Lung (tissue), 12 donors: ENCODE data around the gene IFNAR1. TPM values are rescaled to one million over a fixed set of nuclear protein-coding genes. Genes with fewer than 3 reads are reported as not detected.

Source experiments
- ATAC-seq: fragments of 200-7000 bp; cut with Tn5 transposase; one replicate; pipeline ENCODE4 v1.9.1; 2020; ENCODE audit warnings: moderate number of reproducible peaks; ENCODE audit not compliant: insufficient read depth, low FRiP score
- DNase-seq, 3 donors: peaks; one replicate each; pipeline ENCODE4 v3.0.0-alpha.2; 2013 to 2017
- H3K27ac ChIP-seq, 2 donors: one replicate each; pipeline ENCODE4 v1.5.1; 2013; ENCODE audit warnings: mild to moderate bottlenecking in 2 of 2, moderate library complexity in 2 of 2, control low read depth in 1 of 2, inconsistent platforms in 1 of 2, low read depth in 1 of 2, low read length in 1 of 2
- H3K27me3 ChIP-seq, 3 donors: one replicate each; pipeline ENCODE4 v1.5.1; 2013; ENCODE audit warnings: low read length in 2 of 3; ENCODE audit not compliant: control insufficient read depth in 3 of 3, insufficient read depth in 3 of 3
- H3K36me3 ChIP-seq, 4 donors: one replicate each; pipeline ENCODE4 v1.5.1; 2013; ENCODE audit warnings: low read length in 4 of 4, mild to moderate bottlenecking in 1 of 4, moderate library complexity in 1 of 4; ENCODE audit not compliant: control insufficient read depth in 4 of 4, insufficient read depth in 4 of 4
- H3K4me1 ChIP-seq, 5 donors: one replicate each; pipeline ENCODE4 v1.5.1; 2013; ENCODE audit warnings: low read length in 5 of 5, mild to moderate bottlenecking in 2 of 5, moderate library complexity in 1 of 5; ENCODE audit not compliant: control insufficient read depth in 5 of 5, insufficient read depth in 5 of 5
- H3K4me3 ChIP-seq: one replicate; pipeline ENCODE4 v1.5.1; 2013; ENCODE audit warnings: mild to moderate bottlenecking, control low read depth, moderate library complexity
- H3K9ac ChIP-seq, 2 donors: one replicate each; pipeline ENCODE4 v1.5.1; 2013; ENCODE audit warnings: low read length in 2 of 2, control low read depth in 1 of 2; ENCODE audit not compliant: insufficient read depth in 1 of 2
- H3K9me3 ChIP-seq, 4 donors: one replicate each; pipeline ENCODE4 v1.5.1; 2013; ENCODE audit warnings: low read length in 3 of 4, mild to moderate bottlenecking in 1 of 4, moderate library complexity in 1 of 4; ENCODE audit not compliant: control insufficient read depth in 4 of 4, insufficient read depth in 3 of 4
- WGBS, 2 donors: extraction: QIAGEN DNeasy Blood & Tissue Kit; methylation state at CpG; one replicate each; pipeline ENCODE4 v1.1.7; 2013; 5-methylcytosine and 5-hydroxymethylcytosine counted together
- polyA plus RNA-seq, 2 donors: library from polyadenylated mRNA; stranded (reverse); fragments of 200-250 nt; gene quantifications; one replicate each; pipeline ENCODE4 v1.2.1, GENCODE V29; 2013
- total RNA-seq, 2 donors: library from RNA; depleted of rRNA in 1 of 2; stranded (reverse); fragments of >200 nt in 1 of 2; gene quantifications; one replicate each; pipeline ENCODE4 v1.2.1, GENCODE V29; 2014 to 2021
- TF ChIP-seq, protein P1 (sequence below): IDR thresholded peaks from 2 replicates; pipeline ENCODE4 v1.5.1; 2012; ENCODE audit warnings: mild to moderate bottlenecking; ENCODE audit errors: control extremely low read depth, extremely low read depth
- donor health status: control.
- donor health status: control.
- donor health status: Bipolar disorder and iron deficiency.
- donor health status: healthy.
- donor health status: DM: yes; HTN: yes; CAD: no.

IFNAR1 gene
- total and polyA plus RNA-seq, 4 donors: 14.3 to 58.7 (median 51.4) TPM

DNA sequence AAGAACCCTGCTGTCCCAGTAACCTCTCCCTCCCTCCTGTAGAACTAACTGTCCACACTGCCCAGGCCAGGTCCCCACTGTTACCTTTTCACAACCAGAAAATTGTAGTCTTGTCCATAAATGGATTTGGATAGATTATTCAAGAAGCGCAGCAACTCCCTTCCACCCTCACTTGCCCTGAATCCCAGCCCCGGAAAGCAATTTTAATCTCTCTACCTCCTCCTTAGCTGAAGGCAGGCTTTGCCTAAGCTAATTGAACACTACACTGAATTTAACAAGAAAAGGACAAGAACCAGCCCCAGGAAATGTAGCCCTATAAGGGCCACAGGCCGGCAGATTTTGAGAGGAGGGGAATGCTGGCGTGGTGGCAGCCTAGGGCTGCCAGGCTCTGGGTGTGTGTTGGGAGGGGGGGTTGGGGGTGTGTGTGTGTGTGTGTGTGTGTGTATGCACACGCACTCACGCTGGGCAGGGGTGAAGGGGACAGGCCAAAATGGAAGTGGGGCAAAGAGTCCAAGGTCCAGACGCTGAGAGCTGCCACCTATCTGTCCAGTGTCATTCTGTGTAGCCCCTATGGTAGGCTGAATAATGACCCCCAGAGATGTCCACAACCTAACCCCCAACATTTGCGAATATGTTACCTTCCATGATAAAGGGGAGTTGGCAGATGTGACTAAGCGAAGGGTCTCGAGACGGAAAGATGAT lies 67.7 kb downstream of the IFNAR1 start:
- ATAC-seq: no peak
- Histone ChIP-seq H3K9me3 (no peaks in the 10 kb centered on the region), H3K9ac (no peak overlapping the region), H3K36me3 (no peaks in the 10 kb centered on the region), H3K4me3 (no peak overlapping the region), H3K4me1 (peaks cover 0 to 4% (median 0%) of the 10 kb centered on the region in 5 donors), H3K27me3 (no peaks in the 10 kb centered on the region), H3K27ac (no peak overlapping the region)
- TF ChIP-seq, protein P1, sequence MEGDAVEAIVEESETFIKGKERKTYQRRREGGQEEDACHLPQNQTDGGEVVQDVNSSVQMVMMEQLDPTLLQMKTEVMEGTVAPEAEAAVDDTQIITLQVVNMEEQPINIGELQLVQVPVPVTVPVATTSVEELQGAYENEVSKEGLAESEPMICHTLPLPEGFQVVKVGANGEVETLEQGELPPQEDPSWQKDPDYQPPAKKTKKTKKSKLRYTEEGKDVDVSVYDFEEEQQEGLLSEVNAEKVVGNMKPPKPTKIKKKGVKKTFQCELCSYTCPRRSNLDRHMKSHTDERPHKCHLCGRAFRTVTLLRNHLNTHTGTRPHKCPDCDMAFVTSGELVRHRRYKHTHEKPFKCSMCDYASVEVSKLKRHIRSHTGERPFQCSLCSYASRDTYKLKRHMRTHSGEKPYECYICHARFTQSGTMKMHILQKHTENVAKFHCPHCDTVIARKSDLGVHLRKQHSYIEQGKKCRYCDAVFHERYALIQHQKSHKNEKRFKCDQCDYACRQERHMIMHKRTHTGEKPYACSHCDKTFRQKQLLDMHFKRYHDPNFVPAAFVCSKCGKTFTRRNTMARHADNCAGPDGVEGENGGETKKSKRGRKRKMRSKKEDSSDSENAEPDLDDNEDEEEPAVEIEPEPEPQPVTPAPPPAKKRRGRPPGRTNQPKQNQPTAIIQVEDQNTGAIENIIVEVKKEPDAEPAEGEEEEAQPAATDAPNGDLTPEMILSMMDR: no peak
- WGBS, 2 donors: 84 to 87% methylated on average over 11 of the region's 11 CpGs
- no peak for DNase-seq

GRCh38 chr21:33393348-33393747 lies 68.6 kb downstream of the IFNAR1 start:
- no peaks in the 10 kb centered on the region for H3K9me3 ChIP-seq
- no peak for DNase-seq
- TF ChIP-seq, protein P1: no peak
- no peaks in the 10 kb centered on the region for H3K27me3 ChIP-seq
- peaks cover 0 to 4% (median 0%) of the 10 kb centered on the region in 5 donors for H3K4me1 ChIP-seq
- H3K4me3 ChIP-seq: no peak overlapping the region
- 55 to 66% methylated on average over 5 of the region's 5 CpGs for WGBS, 2 donors
- no peaks in the 10 kb centered on the region for H3K36me3 ChIP-seq
- no peak for ATAC-seq
- H3K27ac ChIP-seq: no peak overlapping the region
- H3K9ac ChIP-seq: no peak overlapping the region

GRCh38 chr21:33394260-33394659 lies 69.5 kb downstream of the IFNAR1 start:
- H3K9me3 ChIP-seq: no peaks in the 10 kb centered on the region
- H3K27me3 ChIP-seq: no peaks in the 10 kb centered on the region
- H3K27ac ChIP-seq: no peak overlapping the region
- TF ChIP-seq, protein P1: no peak
- H3K4me3 ChIP-seq: no peak overlapping the region
- 29 to 68% methylated on average over 8 of the region's 8 CpGs for WGBS, 2 donors
- peaks cover 0 to 4% (median 0%) of the 10 kb centered on the region in 5 donors for H3K4me1 ChIP-seq
- DNase-seq (no peak), ATAC-seq (no peak)
- no peak overlapping the region for H3K9ac ChIP-seq
- no peaks in the 10 kb centered on the region for H3K36me3 ChIP-seq

DNA sequence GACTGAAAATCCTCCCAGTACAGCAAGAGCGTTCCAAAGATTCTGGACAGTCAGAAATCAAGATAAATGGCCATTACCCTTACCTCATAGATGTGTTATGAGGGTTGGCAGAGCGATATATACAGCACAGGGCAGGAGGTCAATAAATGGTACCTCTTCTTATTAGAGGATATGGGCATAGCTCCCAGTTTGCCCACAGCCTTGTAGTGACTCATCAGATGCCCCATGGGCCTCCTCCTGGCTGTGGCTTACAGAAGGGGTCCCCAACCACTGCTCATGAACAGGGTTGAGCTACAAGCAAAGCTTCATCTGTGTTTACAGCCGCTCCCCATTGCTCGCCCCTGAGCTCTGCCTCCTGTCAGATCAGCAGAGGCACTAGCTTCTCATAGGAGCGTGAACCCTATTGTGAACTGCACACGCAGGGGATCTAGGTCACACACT lies 71.1 kb downstream of the IFNAR1 start:
- Histone ChIP-seq H3K27me3 (no peaks in the 10 kb centered on the region), H3K9ac (no peak overlapping the region), H3K36me3 (no peaks in the 10 kb centered on the region), H3K4me3 (no peak overlapping the region), H3K27ac (no peak overlapping the region), H3K9me3 (no peaks in the 10 kb centered on the region), H3K4me1 (peaks cover 0 to 4% (median 0%) of the 10 kb centered on the region in 5 donors)
- ATAC-seq (no peak), DNase-seq (no peak)
- TF ChIP-seq, protein P1: no peak
- WGBS, 2 donors: 81 to 83% methylated on average over 6 of the region's 6 CpGs
